IMR-90 (cell line): ENCODE results near the gene AKR1C4. TPM values are rescaled to one million over a fixed set of nuclear protein-coding genes. Genes with fewer than 3 reads are reported as not detected.

Experiments used
- ATAC-seq: fragments of 200-7000 bp; cut with Tn5 transposase; 2 replicates; pipeline ENCODE4 v1.9.1; 2020; ENCODE audit warnings: low read depth, mild to moderate bottlenecking, moderate library complexity
- BruUV-seq: library from RNA; stranded (reverse); fragments of 400-500 nt; replicated peaks from 2 replicates; lab custom pipeline; 2021; lab: Mats Ljungman, UMichigan
- CTCF ChIA-PET: fragments of 300-600 bp; formaldehyde crosslinking; extraction: SDS; loops from one replicate; lab custom pipeline; 2021; ENCODE audit warnings: antibody characterized with exemption; lab: Yijun Ruan, JAX
- POLR2A ChIA-PET: fragments of 300-600 bp; sonication (Branson Sonifier 250); formaldehyde crosslinking; loops from one replicate; lab custom pipeline; 2022; ENCODE audit warnings: antibody characterized with exemption; ENCODE audit not compliant: unreplicated experiment; lab: Charles Lee
- DNase-seq: peaks from one replicate; pipeline ENCODE4 v3.0.0; 2013
- H2AFZ ChIP-seq: replicated peaks from 2 replicates; pipeline ENCODE3; 2013; ENCODE audit warnings: low read length, mild to moderate bottlenecking; ENCODE audit not compliant: poor library complexity
- H2AK5ac ChIP-seq: 2 replicates; pipeline ENCODE4 v1.6.1; 2013; ENCODE audit warnings: low read depth, low read length, inconsistent platforms
- H2AK9ac ChIP-seq: replicated peaks from 2 replicates; pipeline ENCODE3; 2013; ENCODE audit warnings: mild to moderate bottlenecking, low read depth, low read length, moderate library complexity; ENCODE audit not compliant: poor library complexity
- H2BK120ac ChIP-seq: 2 replicates; pipeline ENCODE4 v1.6.1; 2013; ENCODE audit warnings: low read depth, low read length, inconsistent platforms
- H2BK15ac ChIP-seq: 3 replicates; pipeline ENCODE4 v1.6.1; 2013; ENCODE audit warnings: low read depth, low read length, inconsistent platforms
- H2BK20ac ChIP-seq: 2 replicates; pipeline ENCODE4 v1.6.1; 2013; ENCODE audit warnings: low read depth, mild to moderate bottlenecking, inconsistent platforms, low read length, moderate library complexity
- H2BK5ac ChIP-seq: 2 replicates; pipeline ENCODE4 v1.6.1; 2013; ENCODE audit warnings: mild to moderate bottlenecking, low read depth, low read length, inconsistent platforms; ENCODE audit not compliant: poor library complexity, severe bottlenecking
- H3K14ac ChIP-seq: replicated peaks from 2 replicates; pipeline ENCODE4 v1.6.1; 2013; ENCODE audit warnings: low read depth, low read length, inconsistent platforms
- H3K18ac ChIP-seq: 2 replicates; pipeline ENCODE4 v1.6.1; 2013; ENCODE audit warnings: low read depth, low read length, control low read depth
- H3K23ac ChIP-seq: 2 replicates; pipeline ENCODE4 v1.6.1; 2013; ENCODE audit warnings: low read depth, low read length, inconsistent platforms
- H3K27ac ChIP-seq: 2 replicates; pipeline ENCODE4 v1.5.1; 2013; ENCODE audit warnings: mild to moderate bottlenecking, control low read depth, low read length; ENCODE audit not compliant: insufficient read depth
- H3K27me3 ChIP-seq: 2 replicates; pipeline ENCODE4 v1.6.1; 2013; ENCODE audit warnings: low read length; ENCODE audit not compliant: control insufficient read depth, insufficient read depth
- H3K36me3 ChIP-seq: 2 replicates; pipeline ENCODE4 v1.6.1; 2013; ENCODE audit warnings: low read length, mixed read lengths; ENCODE audit not compliant: control insufficient read depth, insufficient read depth
- H3K4ac ChIP-seq: 2 replicates; pipeline ENCODE4 v1.6.1; 2013; ENCODE audit warnings: low read depth, low read length, inconsistent platforms
- H3K4me1 ChIP-seq: 2 replicates; pipeline ENCODE4 v1.6.1; 2013; ENCODE audit warnings: low read length, mixed read lengths; ENCODE audit not compliant: control insufficient read depth, insufficient read depth
- H3K4me2 ChIP-seq: 2 replicates; pipeline ENCODE4 v1.6.1; 2013; ENCODE audit warnings: low read depth, mild to moderate bottlenecking, control low read depth, low read length, moderate library complexity
- H3K4me3 ChIP-seq: 2 replicates; pipeline ENCODE4 v1.5.1; 2013; ENCODE audit warnings: low read depth, mild to moderate bottlenecking, control low read depth, low read length, moderate library complexity; ENCODE audit not compliant: insufficient read depth
- H3K56ac ChIP-seq: 2 replicates; pipeline ENCODE4 v1.6.1; 2013; ENCODE audit warnings: low read length, inconsistent platforms; ENCODE audit not compliant: insufficient read depth; ENCODE audit errors: extremely low read depth
- H3K79me1 ChIP-seq, 2 experiments: 2 replicates each; pipeline ENCODE4 v1.6.1; 2013; ENCODE audit warnings: low read length in 2 of 2, inconsistent platforms in 1 of 2, low read depth in 1 of 2
- H3K9ac ChIP-seq: 2 replicates; pipeline ENCODE4 v1.6.1; 2013; ENCODE audit warnings: low read depth, low read length, control low read depth
- H3K9me1 ChIP-seq: 2 replicates; pipeline ENCODE4 v1.6.1; 2013; ENCODE audit warnings: low read length, inconsistent platforms; ENCODE audit not compliant: insufficient read depth
- H3K9me3 ChIP-seq: 2 replicates; pipeline ENCODE4 v1.6.1; 2013; ENCODE audit warnings: low read length; ENCODE audit not compliant: control insufficient read depth, insufficient read depth
- H4K20me1 ChIP-seq: 2 replicates; pipeline ENCODE4 v1.6.1; 2013; ENCODE audit warnings: low read length, inconsistent platforms; ENCODE audit not compliant: insufficient read depth
- H4K5ac ChIP-seq: 2 replicates; pipeline ENCODE4 v1.6.1; 2013; ENCODE audit warnings: mild to moderate bottlenecking, low read depth, low read length, control low read depth
- H4K8ac ChIP-seq, 2 experiments: 2 replicates each; pipeline ENCODE4 v1.6.1; 2013; ENCODE audit warnings: low read depth in 2 of 2, low read length in 2 of 2, control low read depth in 1 of 2, inconsistent platforms in 1 of 2
- H4K91ac ChIP-seq: 2 replicates; pipeline ENCODE4 v1.6.1; 2013; ENCODE audit warnings: low read depth, low read length, inconsistent platforms; ENCODE audit not compliant: insufficient read depth
- BHLHE40 ChIP-seq: fragments of 150-350 bp; IDR thresholded peaks from 2 replicates; pipeline ENCODE4 v1.6.1; 2016; ENCODE audit warnings: mild to moderate bottlenecking, low read depth, low read length
- CHD1 ChIP-seq: IDR thresholded peaks from 2 replicates; pipeline ENCODE4 v1.6.1; 2012; ENCODE audit warnings: low read depth, low read length, improper control_type of control experiment
- FOS ChIP-seq: fragments of 150-350 bp; IDR thresholded peaks from 2 replicates; pipeline ENCODE4 v1.6.1; 2016; ENCODE audit warnings: low read depth, low read length
- MAFK ChIP-seq: IDR thresholded peaks from 2 replicates; pipeline ENCODE4 v1.6.1; 2012; ENCODE audit warnings: low read depth, low read length, improper control_type of control experiment
- MAZ ChIP-seq: IDR thresholded peaks from 2 replicates; pipeline ENCODE4 v1.6.1; 2012; ENCODE audit warnings: low read depth, mild to moderate bottlenecking, low read length, improper control_type of control experiment, moderate library complexity, borderline replicate concordance
- MXI1 ChIP-seq: IDR thresholded peaks from 2 replicates; pipeline ENCODE4 v1.6.1; 2012; ENCODE audit warnings: low read depth, mild to moderate bottlenecking, low read length, moderate library complexity, borderline replicate concordance
- NFE2L2 ChIP-seq: fragments of 150-350 bp; IDR thresholded peaks from 2 replicates; pipeline ENCODE4 v1.6.1; 2016; ENCODE audit warnings: low read depth, mild to moderate bottlenecking, low read length
- POLR2A ChIP-seq: IDR thresholded peaks from 2 replicates; pipeline ENCODE4 v1.6.1; 2012; ENCODE audit warnings: mild to moderate bottlenecking, low read depth, low read length
- RAD21 ChIP-seq: IDR thresholded peaks from 2 replicates; pipeline ENCODE4 v1.6.1; 2012; ENCODE audit warnings: low read length, improper control_type of control experiment
- RCOR1 ChIP-seq: IDR thresholded peaks from 2 replicates; pipeline ENCODE4 v1.6.1; 2012; ENCODE audit warnings: mild to moderate bottlenecking, low read length, improper control_type of control experiment; ENCODE audit not compliant: insufficient replicate concordance
- RFX5 ChIP-seq: IDR thresholded peaks from 2 replicates; pipeline ENCODE4 v1.8.0; 2012; ENCODE audit warnings: low read depth, mild to moderate bottlenecking, low read length, moderate library complexity
- WGBS, 2 experiments: methylation state at CpG; one replicate each; pipeline versions ENCODE4 v1.1.5 to v1.1.7; 2013; ENCODE audit warnings: missing lambda C conversion rate in 2 of 2; ENCODE audit not compliant: insufficient read length in 1 of 2; ENCODE audit errors: extremely low coverage in 2 of 2; 5-methylcytosine and 5-hydroxymethylcytosine counted together
- dilution Hi-C: fragments of 300-500 bp; cut with HindIII; formaldehyde crosslinking; loops from one replicate; pipeline ENCODE4 v1.14.3; 2018; ENCODE audit warnings: low sequenced_read_pairs; ENCODE audit not compliant: unreplicated experiment
- in situ Hi-C: fragments of 300-500 bp; cut with MboI; formaldehyde crosslinking; loops from 3 replicates; pipeline ENCODE4 v1.14.3; 2019; ENCODE audit warnings: low sequenced_read_pairs, inconsistent platforms, mixed read lengths
- intact Hi-C: fragments of 100-400 bp; cut with micrococcal nuclease; formaldehyde crosslinking; loops from 2 replicates; pipeline ENCODE4 v1.10.0; 2022
- polyA plus RNA-seq, 3 experiments: library from polyadenylated mRNA; depleted of rRNA; stranded (reverse); fragments of >200 nt; gene quantifications; 2 replicates each; pipeline ENCODE4 v1.2.3, GENCODE V29; 2012; ENCODE audit warnings: low replicate concordance in 1 of 3
- total RNA-seq: library from RNA; depleted of rRNA; stranded (reverse); fragments of >200 nt; gene quantifications from 2 replicates; pipeline ENCODE4 v1.2.3, GENCODE V29; 2012
- TF ChIP-seq, protein P1 (sequence below): fragments of 150-350 bp; IDR thresholded peaks from 2 replicates; pipeline ENCODE4 v1.6.1; 2016; ENCODE audit warnings: low read depth, mild to moderate bottlenecking, low read length, moderate library complexity, borderline replicate concordance
- TF ChIP-seq, protein P2 (sequence below): conservative IDR thresholded peaks from 2 replicates; pipeline ENCODE4 v1.5.1; 2012; ENCODE audit warnings: mild to moderate bottlenecking, low read depth, low read length, improper control_type of control experiment

Gene AKR1C4
- total and polyA plus RNA-seq, 2 of the 4 experiments (the other 2 are of a cell fraction) = not detected

DNA sequence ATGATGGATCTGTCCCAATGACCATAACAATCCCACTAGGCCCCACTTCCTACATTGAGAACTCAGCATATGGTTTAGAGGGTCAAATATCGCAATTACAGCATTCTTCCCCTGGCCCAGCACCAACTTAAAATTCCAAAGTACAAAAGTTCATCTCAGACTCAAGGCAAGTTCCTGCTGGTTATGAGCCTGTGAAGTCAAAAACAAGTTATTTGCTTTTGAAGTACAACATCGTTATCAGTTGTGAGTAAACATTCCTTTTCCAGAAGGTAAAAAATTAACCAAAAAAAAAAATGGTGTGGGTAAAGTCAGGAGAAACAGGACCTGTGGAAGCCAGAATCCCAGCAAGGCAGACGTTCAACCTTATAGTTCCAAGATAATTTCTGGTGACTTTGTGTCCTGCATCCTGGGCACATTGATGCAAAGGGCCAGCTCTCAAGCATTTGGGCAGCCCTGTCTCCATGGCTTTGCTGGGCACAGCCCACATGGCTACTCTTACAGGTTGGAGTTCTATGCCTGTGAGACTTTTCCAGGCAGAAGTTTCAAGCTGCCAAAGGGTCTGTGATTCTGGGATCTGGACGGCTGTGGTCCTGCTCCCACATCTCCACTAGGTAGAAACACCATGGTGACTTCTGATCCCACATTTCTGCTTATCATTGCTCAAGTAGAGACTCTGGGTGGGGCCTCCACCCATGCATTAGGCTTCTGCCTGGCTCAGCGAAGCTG, 49.2 kb upstream of the AKR1C4 start:
- Histone ChIP-seq H2AFZ (no peak overlapping the region), H4K91ac (no peak overlapping the region), H2AK5ac (no peak overlapping the region), H3K9me1 (no peaks in the 10 kb centered on the region), H3K18ac (no peak overlapping the region), H3K4ac (no peak overlapping the region), H3K79me1 (no peaks in the 10 kb centered on the region), H4K5ac (no peak overlapping the region), H3K14ac (no peak overlapping the region), H3K56ac (no peak overlapping the region), H4K8ac (no peak overlapping the region), H2BK120ac (no peak overlapping the region), H4K20me1 (no peaks in the 10 kb centered on the region), H3K9ac (no peak overlapping the region), H3K4me3 (no peak overlapping the region), H3K4me1 (no peaks in the 10 kb centered on the region), H3K27ac (no peak overlapping the region), H3K27me3 (no peaks in the 10 kb centered on the region), H2BK20ac (no peak overlapping the region), H2AK9ac (no peak overlapping the region), H3K23ac (no peak overlapping the region), H3K36me3 (no peaks in the 10 kb centered on the region), H2BK15ac (no peak overlapping the region), H3K9me3 (no peaks in the 10 kb centered on the region; the same call in 1 of the 2 replicates), H2BK5ac (no peak overlapping the region), H3K4me2 (no peak overlapping the region)
- intact Hi-C loops = loop anchor here (2.0 to 10.0 kb wide), 2 partner anchors 47 to 73 kb away; partner anchors contain the start of gene AKR1C4
- DNase-seq (no peak), ATAC-seq (no peak)
- CTCF ChIA-PET = no interaction called here
- dilution Hi-C loops = no loop called here
- in situ Hi-C loops = no loop called here
- no TSS peak for BruUV-seq
- POLR2A ChIA-PET = no interaction called here
- TF ChIP-seq NFE2L2 = no peak
- TF ChIP-seq POLR2A = no peak
- no peak for TF ChIP-seq CHD1
- TF ChIP-seq, protein P1, sequence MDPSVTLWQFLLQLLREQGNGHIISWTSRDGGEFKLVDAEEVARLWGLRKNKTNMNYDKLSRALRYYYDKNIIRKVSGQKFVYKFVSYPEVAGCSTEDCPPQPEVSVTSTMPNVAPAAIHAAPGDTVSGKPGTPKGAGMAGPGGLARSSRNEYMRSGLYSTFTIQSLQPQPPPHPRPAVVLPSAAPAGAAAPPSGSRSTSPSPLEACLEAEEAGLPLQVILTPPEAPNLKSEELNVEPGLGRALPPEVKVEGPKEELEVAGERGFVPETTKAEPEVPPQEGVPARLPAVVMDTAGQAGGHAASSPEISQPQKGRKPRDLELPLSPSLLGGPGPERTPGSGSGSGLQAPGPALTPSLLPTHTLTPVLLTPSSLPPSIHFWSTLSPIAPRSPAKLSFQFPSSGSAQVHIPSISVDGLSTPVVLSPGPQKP = no peak
- TF ChIP-seq RAD21 = no peak
- TF ChIP-seq, protein P2, sequence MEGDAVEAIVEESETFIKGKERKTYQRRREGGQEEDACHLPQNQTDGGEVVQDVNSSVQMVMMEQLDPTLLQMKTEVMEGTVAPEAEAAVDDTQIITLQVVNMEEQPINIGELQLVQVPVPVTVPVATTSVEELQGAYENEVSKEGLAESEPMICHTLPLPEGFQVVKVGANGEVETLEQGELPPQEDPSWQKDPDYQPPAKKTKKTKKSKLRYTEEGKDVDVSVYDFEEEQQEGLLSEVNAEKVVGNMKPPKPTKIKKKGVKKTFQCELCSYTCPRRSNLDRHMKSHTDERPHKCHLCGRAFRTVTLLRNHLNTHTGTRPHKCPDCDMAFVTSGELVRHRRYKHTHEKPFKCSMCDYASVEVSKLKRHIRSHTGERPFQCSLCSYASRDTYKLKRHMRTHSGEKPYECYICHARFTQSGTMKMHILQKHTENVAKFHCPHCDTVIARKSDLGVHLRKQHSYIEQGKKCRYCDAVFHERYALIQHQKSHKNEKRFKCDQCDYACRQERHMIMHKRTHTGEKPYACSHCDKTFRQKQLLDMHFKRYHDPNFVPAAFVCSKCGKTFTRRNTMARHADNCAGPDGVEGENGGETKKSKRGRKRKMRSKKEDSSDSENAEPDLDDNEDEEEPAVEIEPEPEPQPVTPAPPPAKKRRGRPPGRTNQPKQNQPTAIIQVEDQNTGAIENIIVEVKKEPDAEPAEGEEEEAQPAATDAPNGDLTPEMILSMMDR = no peak
- TF ChIP-seq MXI1 = no peak
- no peak for TF ChIP-seq MAFK
- no peak for TF ChIP-seq BHLHE40
- TF ChIP-seq MAZ = no peak
- no peak for TF ChIP-seq FOS
- TF ChIP-seq RCOR1 = no peak
- TF ChIP-seq RFX5 = no peak
- WGBS, 2 experiments = 34% methylated on average over 2 of the region's 5 CpGs; no CpG with 5 or more reads in 1 of the 2 experiments
